Measurements from ENCODE around the gene MED22.

GRCh38 chr9:133305731-133306130 lies 42.2 kb downstream of the MED22 start:
- TF ChIP-seq EZH2 (IDR thresholded peaks at IDR 0.05; ENCODE audit: low read length): no peak
- TF ChIP-seq CTCF (optimal IDR thresholded peaks at IDR 0.05 in 1 of 3, IDR thresholded peaks at IDR 0.05 in 1 of 3, conservative IDR thresholded peaks at IDR 0.05 in 1 of 3; ENCODE audit: extremely low read depth in 1 of 3, insufficient read depth in 2 of 3, low read length in 3 of 3): no peak
